ENCODE measurements around the gene NOTUM. TPM values are rescaled to one million over a fixed set of nuclear protein-coding genes. Genes with fewer than 3 reads are reported as not detected.

Gene NOTUM
- total RNA-seq, 1 experiment from 2014 or later = not detected

DNA sequence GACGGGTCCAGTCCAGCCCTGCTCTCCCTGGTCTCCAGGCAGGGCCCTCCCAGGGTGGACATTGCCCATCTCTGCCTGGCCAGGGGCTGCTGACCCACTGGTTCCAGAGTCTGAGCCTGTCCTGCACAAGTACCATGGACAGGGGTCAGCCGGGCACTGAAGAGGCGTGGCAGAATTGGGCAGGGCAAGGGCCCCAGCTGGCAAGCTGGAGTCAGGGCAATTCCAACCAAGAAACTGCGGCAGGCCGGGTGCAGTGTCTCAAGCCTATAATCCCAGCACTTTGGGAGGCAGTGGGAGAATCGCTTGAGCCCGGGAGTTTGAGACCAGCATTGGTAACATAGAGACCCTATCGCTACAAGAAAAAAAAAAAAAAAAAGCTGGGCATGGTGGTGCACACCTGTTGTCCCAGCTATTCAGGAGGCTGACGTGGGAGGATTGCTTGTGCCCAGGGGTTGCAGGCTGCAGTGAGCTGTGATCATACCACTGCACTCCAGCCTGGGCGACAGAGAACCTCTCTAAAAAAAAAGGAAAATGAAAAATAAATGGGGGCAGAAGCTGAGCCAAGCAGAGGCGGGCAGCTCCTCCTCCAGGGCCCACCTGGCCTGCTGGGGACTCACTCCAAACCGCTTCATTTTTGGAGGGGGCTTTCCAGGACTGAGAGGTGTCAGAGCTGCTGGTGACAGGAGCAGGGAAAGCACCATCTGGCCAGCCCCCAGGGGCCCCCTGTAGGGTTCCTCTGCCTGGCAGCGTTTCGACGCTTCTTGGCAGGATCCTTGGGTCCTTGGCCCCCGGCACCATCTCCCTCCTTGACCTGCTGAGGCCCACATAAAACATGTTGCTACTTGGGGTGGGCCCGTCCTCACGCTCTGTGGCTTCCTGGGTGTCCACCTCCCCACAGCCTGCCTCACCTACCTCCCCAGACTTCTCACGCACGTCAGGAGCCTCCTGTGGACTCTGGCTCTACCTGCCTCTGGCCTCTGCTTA is 30.6 kb downstream of the NOTUM start:
- H3F3A ChIP-seq (ENCODE audit: low read length, unreplicated experiment) = no peaks in the 10 kb centered on the region
- ATAC-seq = no peak
- peaks cover 17% of the 10 kb centered on the region for H3K4me1 ChIP-seq (ENCODE audit: insufficient read depth, low read length)
- no peak for TF ChIP-seq CTCF (conservative IDR thresholded peaks at IDR 0.05; ENCODE audit: low read depth, low read length)
- no peak for TF ChIP-seq EZH2phosphoT487 (IDR thresholded peaks at IDR 0.05; ENCODE audit: borderline replicate concordance, low read length)
- TF ChIP-seq EZH2 (IDR thresholded peaks at IDR 0.05; ENCODE audit: low read length, unreplicated experiment) = no peak
- no peak overlapping the region for H3K4me2 ChIP-seq (ENCODE audit: low read length)
- H3K4me3 ChIP-seq (ENCODE audit: low read length) = no peak overlapping the region
- no peak overlapping the region for H2AFZ ChIP-seq (ENCODE audit: low read length)
- intact Hi-C loops (cut with micrococcal nuclease) = no loop called here
- ChIA-PET POLR2A (ENCODE audit: unreplicated experiment) (no interaction called here), CTCF (interaction anchor here (0.6 kb wide), 1 partner anchor 18 kb away, joined by 4 read pairs; no protein-coding TSS in a partner anchor)
- H3K9me3 ChIP-seq (ENCODE audit: low read length) = no peaks in the 10 kb centered on the region
- H3K36me3 ChIP-seq (ENCODE audit: low read depth, low read length) = no peaks in the 10 kb centered on the region
- DNase-seq = peak; percentile 31
- H3K9ac ChIP-seq (ENCODE audit: low read length) = no peak overlapping the region
- no peaks in the 10 kb centered on the region for H4K20me1 ChIP-seq (ENCODE audit: low read length)
- H3K9me2 ChIP-seq (replicated peaks; ENCODE audit: low read length) = no peaks in the 10 kb centered on the region
- no peak overlapping the region for H3K27ac ChIP-seq (ENCODE audit: low read length)
- no peaks in the 10 kb centered on the region for H3K27me3 ChIP-seq (ENCODE audit: low read length)
- BruUV-seq (replicated peaks) = TSS peak; percentile 14
- peaks cover 34% of the 10 kb centered on the region for H3K79me2 ChIP-seq (ENCODE audit: low read length)

DNA sequence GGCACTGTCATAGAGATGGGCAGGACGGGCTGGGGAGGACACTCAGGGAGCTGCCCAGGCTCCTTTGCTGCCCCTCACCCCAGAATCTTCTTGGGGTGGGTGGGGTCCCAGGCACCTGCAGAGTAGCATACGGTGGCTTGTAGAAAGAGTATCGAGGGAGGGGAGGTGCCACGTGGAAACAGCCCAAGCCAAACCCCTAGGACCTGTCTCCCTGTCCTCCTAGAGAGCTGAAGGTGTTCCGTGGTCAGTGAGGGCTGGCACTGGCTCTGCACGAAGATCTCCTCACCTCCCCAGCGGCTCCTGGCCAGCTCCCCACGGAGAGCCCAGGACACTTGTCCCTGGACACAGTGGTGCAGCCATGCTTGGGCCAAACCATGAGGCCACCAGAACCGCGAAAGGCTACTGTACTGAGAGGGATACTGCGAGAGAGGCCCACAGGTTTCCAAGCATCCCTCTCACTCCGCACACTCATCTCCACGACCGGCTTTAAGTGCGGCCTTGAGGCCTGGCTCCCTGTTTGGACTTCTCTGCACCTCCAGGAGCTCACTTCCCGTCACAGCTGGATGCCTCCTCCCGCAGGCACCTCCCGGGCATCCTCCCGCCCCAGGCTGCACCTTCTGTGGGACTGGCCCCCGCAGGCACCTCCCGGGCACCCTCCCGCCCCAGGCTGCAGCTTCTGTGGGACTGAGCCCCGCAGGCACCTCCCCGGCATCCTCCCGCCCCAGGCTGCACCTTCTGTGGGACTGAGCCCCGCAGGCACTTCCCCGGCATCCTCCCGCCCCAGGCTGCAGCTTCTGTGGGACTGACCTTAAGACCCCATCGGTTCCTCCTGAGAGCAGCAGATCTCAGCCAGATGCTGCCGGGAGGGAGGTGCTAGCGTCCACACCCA is 31.5 kb downstream of the NOTUM start:
- Histone ChIP-seq H3K36me3 (ENCODE audit: low read depth, low read length) (no peaks in the 10 kb centered on the region), H3K9me2 (replicated peaks; ENCODE audit: low read length) (no peaks in the 10 kb centered on the region), H3K9ac (ENCODE audit: low read length) (peak overlapping the region; percentile 80; the same call in 1 of the 2 replicates), H2AFZ (ENCODE audit: low read length) (0 out of 2 replicates have a peak overlapping the region, but pooled peaks have one; percentile 78), H3K9me3 (ENCODE audit: low read length) (no peaks in the 10 kb centered on the region), H3K27ac (ENCODE audit: low read length) (no peak overlapping the region), H3K4me3 (ENCODE audit: low read length) (peak overlapping the region; percentile 81), H3K4me1 (ENCODE audit: insufficient read depth, low read length) (peaks cover 23% of the 10 kb centered on the region), H3K27me3 (ENCODE audit: low read length) (no peaks in the 10 kb centered on the region), H3K4me2 (ENCODE audit: low read length) (peak overlapping the region; percentile 96), H4K20me1 (ENCODE audit: low read length) (no peaks in the 10 kb centered on the region), H3K79me2 (ENCODE audit: low read length) (peaks cover 39% of the 10 kb centered on the region), H3F3A (ENCODE audit: low read length, unreplicated experiment) (no peaks in the 10 kb centered on the region)
- CTCF ChIA-PET = no interaction called here
- BruUV-seq (replicated peaks) = no TSS peak
- POLR2A ChIA-PET (ENCODE audit: unreplicated experiment) = no interaction called here
- TF ChIP-seq EZH2phosphoT487 (IDR thresholded peaks at IDR 0.05; ENCODE audit: borderline replicate concordance, low read length) = no peak
- TF ChIP-seq EZH2 (IDR thresholded peaks at IDR 0.05; ENCODE audit: low read length, unreplicated experiment) = no peak
- TF ChIP-seq CTCF (conservative IDR thresholded peaks at IDR 0.05; ENCODE audit: low read depth, low read length) = no peak
- ATAC-seq = no peak
- intact Hi-C loops (cut with micrococcal nuclease) = loop anchor here (5.0 kb wide), 1 partner anchor 57 kb away; the partner anchor contains the start of gene ARHGDIA
- DNase-seq = no peak
